Cardiac fibroblast (primary cell): Measurements from ENCODE around the gene INHBB.

Experiments
- DNase-seq, 2 donors: peaks; one replicate each; pipeline versions ENCODE4 v3.0.0 to v3.0.0-alpha.2; 2010; ENCODE audit warnings: low read depth in 2 of 2
- H3K4me3 ChIP-seq, 2 donors: replicated peaks in 1 of 2; 1 replicate in 1 of 2; 2 replicates in 1 of 2; pipeline ENCODE4 v1.5.1; 2011; ENCODE audit warnings: low read depth in 2 of 2, low read length in 2 of 2, mild to moderate bottlenecking in 2 of 2, moderate library complexity in 1 of 2
- CTCF ChIP-seq: IDR thresholded peaks from one replicate; pipeline ENCODE4 v1.5.1; 2011; ENCODE audit warnings: low read depth, mild to moderate bottlenecking, low read length, inconsistent platforms

INHBB gene

GRCh38 chr2:120373424-120373823, 27.5 kb downstream of the INHBB start:
- H3K4me3 ChIP-seq: no peak overlapping the region
- no peak for DNase-seq
- no peak for TF ChIP-seq CTCF

- TF ChIP-seq CTCF: no peak
- DNase-seq: no peak
- H3K4me3 ChIP-seq: no peak overlapping the region
Observed at GRCh38 chr2:120374821-120375220, 28.9 kb downstream of the INHBB start.

DNA sequence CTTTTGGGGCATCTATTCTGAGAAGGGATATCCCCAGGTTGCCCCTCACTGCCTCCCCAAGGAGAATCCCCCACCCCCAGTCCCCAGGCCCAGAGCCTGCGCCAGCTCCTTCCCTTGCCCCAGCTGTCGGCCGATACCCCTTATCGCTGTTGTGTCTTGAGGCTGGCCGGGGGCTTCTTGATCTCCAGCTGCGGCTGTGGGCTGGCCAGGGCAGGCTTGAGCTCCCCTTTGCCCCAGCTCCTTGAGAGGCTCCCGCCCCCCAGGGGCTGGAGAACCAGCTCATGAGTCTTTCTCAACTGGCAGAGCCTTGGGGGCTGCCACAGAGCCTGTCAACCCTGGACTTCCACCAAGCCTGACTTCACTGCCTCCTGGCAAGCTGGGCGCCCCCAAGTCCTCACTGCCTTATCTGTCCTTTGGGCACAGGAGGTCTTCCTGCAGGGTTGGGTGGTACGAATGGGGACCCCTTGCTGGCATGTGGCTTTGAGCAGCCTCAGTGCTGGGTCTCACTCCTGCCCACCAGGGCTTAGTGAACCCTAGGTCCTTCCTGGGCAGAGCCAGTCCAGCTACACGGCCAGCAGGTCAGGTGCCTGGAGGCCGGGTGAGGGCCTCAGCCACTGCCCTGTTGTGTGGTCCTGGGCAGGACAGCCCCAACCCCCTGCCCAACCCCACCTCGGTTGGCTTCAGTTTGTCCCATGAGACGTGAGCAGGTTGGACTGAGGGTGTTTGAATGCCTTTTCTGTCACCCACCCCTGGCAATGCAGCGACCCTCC, 29.5 kb downstream of the INHBB start:
- DNase-seq: no peak
- no peak for TF ChIP-seq CTCF

DNA sequence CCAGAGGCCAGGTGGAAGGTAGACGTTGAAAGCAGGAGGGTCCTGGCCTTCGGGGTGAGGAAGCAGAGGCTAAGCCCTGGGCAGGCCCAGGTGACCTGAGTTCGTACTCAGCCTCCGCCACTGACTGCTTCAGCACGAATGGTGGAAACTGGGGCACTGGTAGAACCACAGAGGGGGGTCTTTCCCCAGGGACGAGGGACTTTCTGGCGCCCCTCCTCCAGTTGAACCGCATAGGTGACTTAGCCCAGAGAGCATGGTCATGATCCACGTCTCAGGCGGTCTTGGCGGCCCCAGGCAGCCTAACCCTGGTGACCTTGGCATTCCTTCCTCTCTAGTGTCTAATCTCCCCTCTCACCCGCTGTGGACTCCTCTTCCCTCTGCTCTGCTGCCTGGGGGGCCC, 30.2 kb downstream of the INHBB start:
- H3K4me3 ChIP-seq: no peak overlapping the region
- no peak for TF ChIP-seq CTCF
- no peak for DNase-seq

More for the DNA sequence above, 29.5 kb downstream of the INHBB start:
- H3K4me3 ChIP-seq: no peak overlapping the region

GRCh38 chr2:120376679-120377640, 31.0 kb downstream of the INHBB start:
- no peak overlapping the region for H3K4me3 ChIP-seq
- TF ChIP-seq CTCF: no peak
- DNase-seq: no peak

- H3K4me3 ChIP-seq: no peak overlapping the region
- no peak for TF ChIP-seq CTCF
- DNase-seq: no peak
Observed at GRCh38 chr2:120378605-120379004, 32.7 kb downstream of the INHBB start.
